Epithelial cell of proximal tubule (primary cell): ENCODE data around the gene ELAVL3. TPM values are rescaled to one million over a fixed set of nuclear protein-coding genes. Genes with fewer than 3 reads are reported as not detected.

Experiments
- DNase-seq: peaks from one replicate; pipeline ENCODE4 v3.0.0-alpha.2; 2011; ENCODE audit warnings: low read depth
- H3K4me3 ChIP-seq: 2 replicates; pipeline ENCODE4 v1.5.1; 2011; ENCODE audit warnings: low read depth, mild to moderate bottlenecking, low read length
- CTCF ChIP-seq: conservative IDR thresholded peaks from 2 replicates; pipeline ENCODE4 v1.5.1; 2012; ENCODE audit warnings: low read depth, mild to moderate bottlenecking, low read length
- total RNA-seq: library from RNA; depleted of rRNA; stranded (reverse); fragments of >200 nt; gene quantifications from 2 replicates; pipeline ENCODE4 v1.2.3, GENCODE V29; 2015

Gene ELAVL3
- not detected in 2 replicates for total RNA-seq

- no peak within 1 kb of the TSS for H3K4me3 ChIP-seq
- no peak for DNase-seq
Observed at GRCh38 chr19:11480715-11481533, at the start of gene ELAVL3. TSS of gene ELAVL3 (minus strand) at chr19:11481046. CDS start at chr19:11480608, 438 bp downstream.

DNA sequence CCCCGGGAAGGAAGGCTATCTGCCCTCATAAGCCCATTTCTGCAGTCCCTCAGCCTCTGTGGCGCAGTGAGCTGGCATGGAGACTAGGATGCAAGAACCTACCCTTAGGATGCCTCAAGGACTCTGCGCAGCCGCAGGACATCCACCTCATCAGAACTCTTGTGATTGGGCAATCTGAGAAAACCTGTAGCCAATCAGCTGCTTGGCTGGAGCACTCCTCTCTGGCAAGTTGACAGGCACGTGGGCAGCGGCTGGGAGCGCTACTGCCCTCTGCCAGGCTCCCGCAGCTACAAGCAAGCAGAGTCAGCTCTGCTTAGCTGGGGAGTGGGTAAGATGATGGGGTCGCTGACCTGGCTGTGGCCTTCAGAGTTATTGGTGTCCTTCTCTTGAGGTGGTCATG is 49.6 kb upstream of the ELAVL3 start:
- peak; percentile 59 for DNase-seq
- no peak overlapping the region for H3K4me3 ChIP-seq
- TF ChIP-seq CTCF = peak; percentile 44

More at GRCh38 chr19:11480715-11481533, at the start of gene ELAVL3:
- no peak for TF ChIP-seq CTCF

DNA sequence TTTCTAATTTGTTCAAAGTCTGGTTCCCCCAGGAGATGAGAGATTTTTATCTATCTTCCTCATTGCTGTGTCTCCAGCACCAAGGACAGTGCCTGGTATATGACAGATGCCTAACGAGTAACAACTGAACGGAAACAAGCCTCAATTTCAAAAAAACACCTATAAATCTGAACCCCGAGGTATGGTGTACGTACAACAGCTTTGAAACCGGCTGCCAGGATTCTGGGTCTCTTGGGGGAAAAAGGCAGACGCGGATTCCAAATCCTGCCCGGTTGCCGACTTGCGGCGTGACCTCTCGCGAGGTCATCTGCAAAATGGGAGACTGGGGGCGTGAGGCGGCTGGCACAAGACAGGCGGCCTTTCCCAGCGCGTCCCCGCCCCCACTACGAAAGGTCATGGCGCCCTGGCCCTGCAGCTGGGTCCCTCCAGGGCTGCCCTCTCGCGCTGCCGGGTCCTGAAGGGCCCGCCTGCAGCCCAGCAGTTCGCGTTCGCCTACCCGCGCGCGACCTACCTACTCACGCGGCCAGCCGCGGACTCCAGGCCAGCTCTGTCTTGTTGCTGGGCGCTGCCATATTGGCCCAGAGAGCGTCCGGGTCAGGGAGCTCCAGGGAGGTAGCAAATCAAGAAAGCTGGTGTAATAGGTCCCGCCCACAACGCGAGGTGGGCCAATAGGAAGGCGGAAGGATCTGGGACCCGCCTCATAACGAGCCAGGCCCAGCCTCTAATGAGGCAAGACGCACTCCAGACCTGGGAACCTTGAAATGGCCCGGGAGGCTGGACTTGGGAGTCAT is 47.9 kb upstream of the ELAVL3 start, which contains the start of gene ECSIT:
ECSIT (minus strand) TSS at position 584 of the 791 bp plus-strand sequence. CDS start 9,964 bp downstream, outside the sequence.
- no peak for TF ChIP-seq CTCF
- DNase-seq = peak; percentile 92
- peak within 1 kb of the TSS; percentile 85 for H3K4me3 ChIP-seq

GRCh38 chr19:11519138-11519537 is 38.3 kb upstream of the ELAVL3 start:
- no peak for TF ChIP-seq CTCF
- no peak overlapping the region for H3K4me3 ChIP-seq
- DNase-seq = no peak

- no peak overlapping the region for H3K4me3 ChIP-seq
- DNase-seq = no peak
- no peak for TF ChIP-seq CTCF
Observed at GRCh38 chr19:11513946-11514345, 33.1 kb upstream of the ELAVL3 start.

DNA sequence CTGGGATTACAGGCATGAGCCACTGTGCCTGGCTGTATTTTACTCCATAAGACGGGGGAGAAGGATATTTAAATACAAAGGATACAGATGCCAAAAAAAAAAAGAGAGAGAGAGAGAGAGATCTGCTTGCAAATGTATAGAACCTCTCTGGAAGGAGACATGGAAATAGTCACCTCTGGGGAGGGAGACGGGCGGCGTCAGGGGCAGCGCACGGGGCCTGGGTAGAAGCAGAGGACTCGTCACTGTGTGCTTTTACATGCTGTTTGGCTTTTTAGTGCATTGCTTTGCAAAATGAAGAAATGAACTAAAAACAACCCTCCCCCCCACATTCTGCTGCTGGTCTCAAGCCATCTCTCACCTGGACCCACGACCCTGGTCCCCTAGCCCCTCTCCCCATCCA is 29.6 kb upstream of the ELAVL3 start:
- no peak for TF ChIP-seq CTCF
- DNase-seq = no peak
- H3K4me3 ChIP-seq = no peak overlapping the region
